PC-3 (cell line): ENCODE results near the gene SDK1. TPM values are rescaled to one million over a fixed set of nuclear protein-coding genes. Genes with fewer than 3 reads are reported as not detected.

Experiments used
- ATAC-seq: fragments of 200-7000 bp; cut with Tn5 transposase; 2 replicates; pipeline ENCODE4 v1.9.1; 2020; ENCODE audit warnings: mild to moderate bottlenecking, moderate library complexity
- BruUV-seq: library from RNA; stranded (reverse); fragments of 400-500 nt; replicated peaks from 2 replicates; lab custom pipeline; 2021; lab: Mats Ljungman, UMichigan
- CTCF ChIA-PET: fragments of 300-600 bp; sonication (Branson Sonifier 250); formaldehyde crosslinking; loops from one replicate; lab custom pipeline; 2022; ENCODE audit warnings: antibody characterized with exemption; lab: Charles Lee
- POLR2A ChIA-PET: fragments of 300-600 bp; sonication (Branson Sonifier 250); formaldehyde crosslinking; loops from one replicate; lab custom pipeline; 2022; ENCODE audit warnings: antibody characterized with exemption; ENCODE audit not compliant: unreplicated experiment; lab: Charles Lee
- DNase-seq: peaks from one replicate; pipeline ENCODE4 v3.0.0-alpha.2; 2015
- H2AFZ ChIP-seq: fragments of 300-600 bp; sonication (generic); 2 replicates; pipeline ENCODE4 v1.6.0; 2016; ENCODE audit warnings: antibody characterized with exemption, low read length
- H3F3A ChIP-seq: fragments of 300-600 bp; sonication (generic); one replicate; pipeline ENCODE4 v1.6.0; 2017; ENCODE audit warnings: antibody characterized with exemption, low read length, control low read depth, mild to moderate bottlenecking; ENCODE audit not compliant: unreplicated experiment
- H3K27ac ChIP-seq: fragments of 300-600 bp; sonication (generic); 2 replicates; pipeline ENCODE4 v1.5.1; 2016; ENCODE audit warnings: mild to moderate bottlenecking, low read length
- H3K27me3 ChIP-seq: fragments of 300-600 bp; sonication (generic); 2 replicates; pipeline ENCODE4 v1.6.1; 2016; ENCODE audit warnings: low read length, mixed read lengths
- H3K36me3 ChIP-seq: fragments of 300-600 bp; sonication (generic); 2 replicates; pipeline ENCODE4 v1.6.1; 2016; ENCODE audit warnings: low read depth, mixed run types, low read length, mixed read lengths
- H3K4me1 ChIP-seq: fragments of 300-600 bp; sonication (generic); 2 replicates; pipeline ENCODE4 v1.5.1; 2016; ENCODE audit warnings: low read length; ENCODE audit not compliant: insufficient read depth
- H3K4me2 ChIP-seq: fragments of 300-600 bp; sonication (generic); 2 replicates; pipeline ENCODE4 v1.6.0; 2016; ENCODE audit warnings: low read length
- H3K4me3 ChIP-seq: fragments of 300-600 bp; sonication (generic); 2 replicates; pipeline ENCODE4 v1.5.1; 2016; ENCODE audit warnings: mild to moderate bottlenecking, low read length, mixed read lengths
- H3K79me2 ChIP-seq: fragments of 300-600 bp; sonication (generic); 2 replicates; pipeline ENCODE4 v1.6.1; 2017; ENCODE audit warnings: low read length, mixed read lengths
- H3K9ac ChIP-seq: fragments of 300-600 bp; sonication (generic); 2 replicates; pipeline ENCODE4 v1.6.0; 2016; ENCODE audit warnings: mild to moderate bottlenecking, low read length
- H3K9me2 ChIP-seq: fragments of 300-600 bp; sonication (generic); replicated peaks from 2 replicates; pipeline ENCODE4 v1.6.1; 2016; ENCODE audit warnings: mixed run types, low read length, mixed read lengths
- H3K9me3 ChIP-seq: fragments of 300-600 bp; sonication (generic); 2 replicates; pipeline ENCODE4 v1.6.1; 2016; ENCODE audit warnings: low read length, mixed read lengths
- H4K20me1 ChIP-seq: fragments of 300-600 bp; sonication (generic); 2 replicates; pipeline ENCODE4 v1.6.1; 2016; ENCODE audit warnings: low read length, mixed read lengths
- CTCF ChIP-seq: fragments of 300-600 bp; sonication (generic); conservative IDR thresholded peaks from 2 replicates; pipeline ENCODE4 v1.5.1; 2017; ENCODE audit warnings: antibody characterized with exemption, low read depth, mild to moderate bottlenecking, low read length
- EZH2 ChIP-seq: fragments of 300-600 bp; sonication (generic); IDR thresholded peaks from one replicate; pipeline ENCODE4 v1.6.1; 2017; ENCODE audit warnings: antibody characterized with exemption, mild to moderate bottlenecking, low read length; ENCODE audit not compliant: unreplicated experiment
- EZH2phosphoT487 ChIP-seq: fragments of 300-600 bp; sonication (generic); IDR thresholded peaks from 2 replicates; pipeline ENCODE4 v1.6.1; 2018; ENCODE audit warnings: mild to moderate bottlenecking, antibody characterized with exemption, low read length, borderline replicate concordance
- intact Hi-C: fragments of 100-400 bp; cut with micrococcal nuclease; formaldehyde crosslinking; loops from 2 replicates; pipeline ENCODE4 v1.9.0; 2023
- total RNA-seq: library from RNA; depleted of rRNA; stranded (reverse); fragments of >200 nt; gene quantifications from 2 replicates; pipeline ENCODE4 v1.2.3, GENCODE V29; 2014

The SDK1 gene
- total RNA-seq, 1 experiment from 2014 or later: 2.8 TPM

DNA sequence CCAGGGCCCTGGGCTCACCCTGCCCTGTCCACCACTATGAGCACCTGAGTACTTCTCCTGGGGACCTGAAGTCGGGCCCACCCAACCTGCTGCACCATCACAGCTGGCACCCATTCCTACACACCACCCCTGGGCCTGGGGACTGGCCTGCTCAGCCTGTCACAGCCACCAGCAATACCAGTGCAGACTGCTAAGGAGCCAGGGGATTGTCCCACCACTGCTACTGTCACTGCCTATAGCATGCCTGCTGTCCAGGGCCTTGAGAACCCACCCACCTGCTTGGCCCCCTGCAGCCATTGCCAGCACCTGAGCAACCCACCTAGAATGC lies 756.2 kb downstream of the SDK1 start:
- Histone ChIP-seq H3K9me2 (no peaks in the 10 kb centered on the region), H2AFZ (no peak overlapping the region), H3F3A (no peaks in the 10 kb centered on the region), H4K20me1 (no peaks in the 10 kb centered on the region), H3K4me1 (no peaks in the 10 kb centered on the region), H3K27me3 (no peaks in the 10 kb centered on the region), H3K9me3 (no peaks in the 10 kb centered on the region), H3K36me3 (no peaks in the 10 kb centered on the region), H3K9ac (no peak overlapping the region), H3K4me3 (no peak overlapping the region), H3K27ac (no peak overlapping the region), H3K79me2 (no peaks in the 10 kb centered on the region), H3K4me2 (no peak overlapping the region)
- no TSS peak for BruUV-seq
- ATAC-seq: no peak
- intact Hi-C loops: no loop called here
- DNase-seq: no peak
- CTCF ChIA-PET: no interaction called here
- POLR2A ChIA-PET: no interaction called here
- TF ChIP-seq EZH2phosphoT487: no peak
- TF ChIP-seq CTCF: no peak
- no peak for TF ChIP-seq EZH2

- no TSS peak for BruUV-seq
- Histone ChIP-seq H3K79me2 (no peaks in the 10 kb centered on the region), H4K20me1 (no peaks in the 10 kb centered on the region), H2AFZ (no peak overlapping the region), H3K9ac (no peak overlapping the region), H3K4me3 (no peak overlapping the region), H3F3A (no peaks in the 10 kb centered on the region), H3K9me3 (no peaks in the 10 kb centered on the region), H3K4me2 (no peak overlapping the region), H3K9me2 (no peaks in the 10 kb centered on the region), H3K36me3 (no peaks in the 10 kb centered on the region), H3K27ac (no peak overlapping the region), H3K4me1 (no peaks in the 10 kb centered on the region), H3K27me3 (no peaks in the 10 kb centered on the region)
- POLR2A ChIA-PET: no interaction called here
- ATAC-seq: 0 out of 2 replicates have a peak, but pooled peaks have one; percentile 22
- peak; percentile 39 for DNase-seq
- intact Hi-C loops: no loop called here
- CTCF ChIA-PET: no interaction called here
- TF ChIP-seq EZH2: no peak
- TF ChIP-seq CTCF: no peak
- no peak for TF ChIP-seq EZH2phosphoT487
Observed at GRCh38 chr7:4058158-4058557, 757.1 kb downstream of the SDK1 start.

DNA sequence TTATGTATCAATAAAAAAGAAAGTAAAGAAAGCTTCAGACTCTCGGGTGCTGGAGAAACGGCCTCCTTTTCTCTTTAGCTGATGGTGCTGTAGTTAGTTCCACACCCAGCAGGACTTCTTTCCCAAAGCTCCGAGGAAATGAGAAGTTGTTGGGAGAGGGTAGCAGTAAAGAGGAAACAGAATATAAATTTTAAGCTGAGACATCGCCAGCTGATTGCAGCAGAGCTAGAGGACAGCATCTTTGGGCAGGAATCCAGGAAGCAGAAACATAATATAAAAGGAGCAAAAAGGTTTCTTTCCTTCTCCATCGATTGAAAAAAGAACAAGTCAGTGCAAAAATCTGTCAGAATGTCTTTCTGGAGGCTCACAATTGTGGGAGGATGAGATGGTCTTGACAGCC lies 764.1 kb downstream of the SDK1 start:
- intact Hi-C loops: no loop called here
- H3F3A ChIP-seq: no peaks in the 10 kb centered on the region
- BruUV-seq: no TSS peak
- H3K9me3 ChIP-seq: no peaks in the 10 kb centered on the region
- no peaks in the 10 kb centered on the region for H4K20me1 ChIP-seq
- no peaks in the 10 kb centered on the region for H3K79me2 ChIP-seq
- H3K4me2 ChIP-seq: no peak overlapping the region
- TF ChIP-seq CTCF (no peak), EZH2phosphoT487 (no peak), EZH2 (no peak)
- DNase-seq (no peak), ATAC-seq (no peak)
- no peaks in the 10 kb centered on the region for H3K4me1 ChIP-seq
- CTCF ChIA-PET: no interaction called here
- no peaks in the 10 kb centered on the region for H3K36me3 ChIP-seq
- no peaks in the 10 kb centered on the region for H3K9me2 ChIP-seq
- H3K27me3 ChIP-seq: no peaks in the 10 kb centered on the region
- no peak overlapping the region for H3K4me3 ChIP-seq
- no peak overlapping the region for H3K9ac ChIP-seq
- no peak overlapping the region for H2AFZ ChIP-seq
- no peak overlapping the region for H3K27ac ChIP-seq
- POLR2A ChIA-PET: no interaction called here
